Panc1 (cell line): ENCODE data around the gene SAP130. TPM values are rescaled to one million over a fixed set of nuclear protein-coding genes. Genes with fewer than 3 reads are reported as not detected.
A peak's percentile ranks its signal among the peaks of the same experiment; 100 is the strongest.

ENCODE experiments used
- ATAC-seq: fragments of 200-7000 bp; cut with Tn5 transposase; 2 replicates; pipeline ENCODE4 v1.9.1; 2020; ENCODE audit warnings: mild to moderate bottlenecking, moderate library complexity
- BruUV-seq: library from RNA; stranded (reverse); fragments of 400-500 nt; replicated peaks from 2 replicates; lab custom pipeline; 2021; lab: Mats Ljungman, UMichigan
- CTCF ChIA-PET: fragments of 300-600 bp; sonication (Branson Sonifier 250); formaldehyde crosslinking; loops from one replicate; lab custom pipeline; 2022; ENCODE audit warnings: antibody characterized with exemption; lab: Charles Lee
- POLR2A ChIA-PET: fragments of 300-600 bp; sonication (Branson Sonifier 250); formaldehyde crosslinking; loops from one replicate; lab custom pipeline; 2022; ENCODE audit warnings: antibody characterized with exemption; lab: Charles Lee
- DNase-seq: peaks from one replicate; pipeline ENCODE4 v3.0.0-alpha.2; 2010; ENCODE audit warnings: low read depth, low spot score
- H3K27ac ChIP-seq: 2 replicates; pipeline ENCODE4 v1.5.1; 2011; ENCODE audit warnings: mild to moderate bottlenecking, low read length, inconsistent platforms
- H3K27me3 ChIP-seq: fragments of 200-500 bp; sonication (Bioruptor generic); 2 replicates; pipeline ENCODE4 v1.6.0; 2014; ENCODE audit warnings: low read length, inconsistent platforms; ENCODE audit not compliant: control insufficient read depth, insufficient read depth
- H3K36me3 ChIP-seq: fragments of 200-500 bp; sonication (Bioruptor generic); 2 replicates; pipeline ENCODE4 v1.5.1; 2014; ENCODE audit warnings: inconsistent platforms, mild to moderate bottlenecking, low read length, moderate library complexity; ENCODE audit not compliant: control insufficient read depth, insufficient read depth
- H3K4me1 ChIP-seq: 2 replicates; pipeline ENCODE4 v1.5.1; 2011; ENCODE audit warnings: inconsistent platforms, mild to moderate bottlenecking, low read length, moderate library complexity; ENCODE audit not compliant: control insufficient read depth, insufficient read depth
- H3K4me3 ChIP-seq, 2 experiments: 2 replicates each; pipeline ENCODE4 v1.5.1; 2011 to 2012; ENCODE audit warnings: low read depth in 2 of 2, low read length in 2 of 2, mild to moderate bottlenecking in 2 of 2, inconsistent platforms in 1 of 2, moderate library complexity in 1 of 2
- H3K9me3 ChIP-seq: fragments of 200-500 bp; sonication (Bioruptor generic); 2 replicates; pipeline ENCODE4 v1.5.1; 2014; ENCODE audit warnings: low read depth, mild to moderate bottlenecking, inconsistent platforms, low read length, moderate library complexity; ENCODE audit not compliant: control insufficient read depth, insufficient read depth
- POLR2AphosphoS5 ChIP-seq: IDR thresholded peaks from 2 replicates; pipeline ENCODE4 v1.6.1; 2012; ENCODE audit warnings: mild to moderate bottlenecking, low read depth, low read length, moderate library complexity
- SIN3A ChIP-seq: IDR thresholded peaks from 2 replicates; pipeline ENCODE4 v1.6.1; 2012; ENCODE audit warnings: low read depth, mild to moderate bottlenecking, low read length, moderate library complexity, borderline replicate concordance; ENCODE audit not compliant: insufficient read depth
- TCF7L2 ChIP-seq: IDR thresholded peaks from 2 replicates; pipeline ENCODE4 v1.6.1; 2011; ENCODE audit warnings: mild to moderate bottlenecking, low read depth, low read length, inconsistent platforms
- in situ Hi-C: cut with HindIII; loops from 2 replicates; pipeline ENCODE4 v1.10.0; 2016; ENCODE audit warnings: low sequenced_read_pairs, low pct_unique_long_range_greater_than_20kb
- intact Hi-C: fragments of 100-400 bp; cut with micrococcal nuclease; formaldehyde crosslinking; loops from one replicate; pipeline ENCODE4 v1.10.0; 2022; ENCODE audit not compliant: unreplicated experiment
- total RNA-seq: library from RNA; stranded (reverse); gene quantifications from one replicate; pipeline ENCODE4 v1.2.1, GENCODE V29; 2021; ENCODE audit not compliant: unreplicated experiment
- TF ChIP-seq, protein P1 (sequence below): fragments of 450-650 bp; IDR thresholded peaks from 2 replicates; pipeline ENCODE4 v1.5.1; 2017; ENCODE audit warnings: mild to moderate bottlenecking
- TF ChIP-seq, protein P2 (sequence below), 2 experiments: IDR thresholded peaks; 2 replicates each; pipeline ENCODE4 v1.6.1; 2011 to 2012; ENCODE audit warnings: low read depth in 2 of 2, control low read depth in 1 of 2, low read length in 1 of 2, mild to moderate bottlenecking in 1 of 2, moderate library complexity in 1 of 2; ENCODE audit not compliant: insufficient read depth in 1 of 2

Gene SAP130
- total RNA-seq, 1 experiment from 2014 or later, result 34.6 TPM

DNA sequence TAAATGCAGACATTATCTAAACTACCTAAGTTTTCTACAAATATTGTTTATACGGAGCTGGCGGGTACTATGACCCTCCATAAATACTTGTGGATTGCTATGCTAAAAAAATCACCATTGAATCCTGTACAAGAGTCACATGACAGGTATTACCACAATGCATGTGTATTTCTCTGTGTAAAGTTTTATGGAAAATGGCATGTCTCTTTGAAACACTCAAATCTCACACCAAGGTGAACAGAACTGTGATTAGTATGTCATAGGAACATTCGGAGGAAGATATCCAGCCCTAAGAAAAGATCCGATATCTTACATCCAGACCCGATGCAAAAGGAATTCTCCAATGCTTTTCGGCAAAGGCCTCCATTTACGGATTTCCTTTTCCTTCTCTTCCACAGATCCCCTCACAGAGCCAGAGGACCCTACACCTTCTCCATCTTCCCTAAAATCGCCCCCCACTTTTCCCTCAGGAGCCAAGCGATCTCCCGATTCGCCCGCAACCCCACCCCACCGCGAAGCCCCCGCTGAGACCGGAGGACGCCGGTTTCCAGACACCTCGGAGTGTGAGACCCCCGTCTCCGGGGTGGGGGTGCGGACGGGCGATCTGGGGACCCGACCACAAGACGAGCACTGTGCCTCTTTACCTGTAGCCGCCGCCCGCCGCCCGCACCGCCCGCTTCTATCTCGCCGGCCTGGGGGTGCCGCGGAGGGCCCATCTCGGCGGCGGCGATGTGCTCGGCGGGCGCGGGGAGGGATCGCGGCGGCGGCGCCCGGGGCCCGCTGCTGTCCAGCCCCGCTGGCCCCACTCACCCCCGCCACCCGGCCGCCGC, 1.2 kb downstream of the SAP130 start:
- BruUV-seq, result no TSS peak
- intact Hi-C loops (no loop called here), in situ Hi-C loops (no loop called here)
- TF ChIP-seq SIN3A, result no peak
- TF ChIP-seq POLR2AphosphoS5, result no peak
- no peak for TF ChIP-seq TCF7L2
- TF ChIP-seq, protein P1, sequence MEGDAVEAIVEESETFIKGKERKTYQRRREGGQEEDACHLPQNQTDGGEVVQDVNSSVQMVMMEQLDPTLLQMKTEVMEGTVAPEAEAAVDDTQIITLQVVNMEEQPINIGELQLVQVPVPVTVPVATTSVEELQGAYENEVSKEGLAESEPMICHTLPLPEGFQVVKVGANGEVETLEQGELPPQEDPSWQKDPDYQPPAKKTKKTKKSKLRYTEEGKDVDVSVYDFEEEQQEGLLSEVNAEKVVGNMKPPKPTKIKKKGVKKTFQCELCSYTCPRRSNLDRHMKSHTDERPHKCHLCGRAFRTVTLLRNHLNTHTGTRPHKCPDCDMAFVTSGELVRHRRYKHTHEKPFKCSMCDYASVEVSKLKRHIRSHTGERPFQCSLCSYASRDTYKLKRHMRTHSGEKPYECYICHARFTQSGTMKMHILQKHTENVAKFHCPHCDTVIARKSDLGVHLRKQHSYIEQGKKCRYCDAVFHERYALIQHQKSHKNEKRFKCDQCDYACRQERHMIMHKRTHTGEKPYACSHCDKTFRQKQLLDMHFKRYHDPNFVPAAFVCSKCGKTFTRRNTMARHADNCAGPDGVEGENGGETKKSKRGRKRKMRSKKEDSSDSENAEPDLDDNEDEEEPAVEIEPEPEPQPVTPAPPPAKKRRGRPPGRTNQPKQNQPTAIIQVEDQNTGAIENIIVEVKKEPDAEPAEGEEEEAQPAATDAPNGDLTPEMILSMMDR, result no peak
- TF ChIP-seq, protein P2, sequence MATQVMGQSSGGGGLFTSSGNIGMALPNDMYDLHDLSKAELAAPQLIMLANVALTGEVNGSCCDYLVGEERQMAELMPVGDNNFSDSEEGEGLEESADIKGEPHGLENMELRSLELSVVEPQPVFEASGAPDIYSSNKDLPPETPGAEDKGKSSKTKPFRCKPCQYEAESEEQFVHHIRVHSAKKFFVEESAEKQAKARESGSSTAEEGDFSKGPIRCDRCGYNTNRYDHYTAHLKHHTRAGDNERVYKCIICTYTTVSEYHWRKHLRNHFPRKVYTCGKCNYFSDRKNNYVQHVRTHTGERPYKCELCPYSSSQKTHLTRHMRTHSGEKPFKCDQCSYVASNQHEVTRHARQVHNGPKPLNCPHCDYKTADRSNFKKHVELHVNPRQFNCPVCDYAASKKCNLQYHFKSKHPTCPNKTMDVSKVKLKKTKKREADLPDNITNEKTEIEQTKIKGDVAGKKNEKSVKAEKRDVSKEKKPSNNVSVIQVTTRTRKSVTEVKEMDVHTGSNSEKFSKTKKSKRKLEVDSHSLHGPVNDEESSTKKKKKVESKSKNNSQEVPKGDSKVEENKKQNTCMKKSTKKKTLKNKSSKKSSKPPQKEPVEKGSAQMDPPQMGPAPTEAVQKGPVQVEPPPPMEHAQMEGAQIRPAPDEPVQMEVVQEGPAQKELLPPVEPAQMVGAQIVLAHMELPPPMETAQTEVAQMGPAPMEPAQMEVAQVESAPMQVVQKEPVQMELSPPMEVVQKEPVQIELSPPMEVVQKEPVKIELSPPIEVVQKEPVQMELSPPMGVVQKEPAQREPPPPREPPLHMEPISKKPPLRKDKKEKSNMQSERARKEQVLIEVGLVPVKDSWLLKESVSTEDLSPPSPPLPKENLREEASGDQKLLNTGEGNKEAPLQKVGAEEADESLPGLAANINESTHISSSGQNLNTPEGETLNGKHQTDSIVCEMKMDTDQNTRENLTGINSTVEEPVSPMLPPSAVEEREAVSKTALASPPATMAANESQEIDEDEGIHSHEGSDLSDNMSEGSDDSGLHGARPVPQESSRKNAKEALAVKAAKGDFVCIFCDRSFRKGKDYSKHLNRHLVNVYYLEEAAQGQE (IDR thresholded peaks at IDR 0.05; ENCODE audit: insufficient read depth in 1 of 2, low read depth in 2 of 2, low read length in 1 of 2), result no peak
- H3K27ac ChIP-seq, result peak overlapping the region; percentile 81
- H3K4me1 ChIP-seq, result peaks cover 5% of the 10 kb centered on the region; the same call in 1 of the 2 replicates
- no peak for DNase-seq
- no peaks in the 10 kb centered on the region for H3K27me3 ChIP-seq
- ChIA-PET CTCF (no interaction called here), POLR2A (no interaction called here)
- peaks cover 3% of the 10 kb centered on the region for H3K36me3 ChIP-seq
- no peaks in the 10 kb centered on the region for H3K9me3 ChIP-seq
- ATAC-seq, result no peak; the same call in 1 of the 2 replicates
- H3K4me3 ChIP-seq, result peak overlapping the region; percentile 77 to 79

DNA sequence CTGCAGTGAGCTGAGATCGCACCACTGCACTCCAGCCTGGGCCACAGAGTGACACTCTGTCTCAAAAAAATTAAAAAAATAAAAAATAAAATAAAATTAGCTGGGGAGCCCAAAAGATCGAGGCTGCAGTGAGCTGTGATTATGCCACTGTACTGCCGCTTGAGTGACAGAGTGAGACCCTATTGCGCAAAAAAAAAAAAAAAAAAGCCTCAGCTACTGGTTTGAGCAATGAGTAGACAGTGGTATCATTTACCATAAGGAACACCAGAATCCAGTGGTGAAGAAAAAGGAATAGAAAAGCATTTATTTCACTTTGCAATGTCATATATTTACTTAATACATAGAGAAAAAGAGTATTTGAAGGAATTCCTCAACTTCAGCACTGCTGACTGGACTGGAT, 3.0 kb downstream of the SAP130 start:
- TF ChIP-seq, protein P2 (IDR thresholded peaks at IDR 0.05; ENCODE audit: insufficient read depth in 1 of 2, low read depth in 2 of 2, low read length in 1 of 2), result no peak
- TF ChIP-seq POLR2AphosphoS5 (no peak), SIN3A (no peak), TCF7L2 (no peak)
- TF ChIP-seq, protein P1, result no peak
- H3K4me3 ChIP-seq, result no peak overlapping the region
- POLR2A ChIA-PET, result no interaction called here
- no peaks in the 10 kb centered on the region for H3K9me3 ChIP-seq
- H3K36me3 ChIP-seq, result peaks cover 3% of the 10 kb centered on the region
- no peak for ATAC-seq
- H3K4me1 ChIP-seq, result peaks cover 5% of the 10 kb centered on the region; the same call in 1 of the 2 replicates
- in situ Hi-C loops, result no loop called here
- no peaks in the 10 kb centered on the region for H3K27me3 ChIP-seq
- intact Hi-C loops, result no loop called here
- H3K27ac ChIP-seq, result no peak overlapping the region
- BruUV-seq, result no TSS peak
- CTCF ChIA-PET, result interaction anchor here (0.5 to 0.6 kb wide), 2 partner anchors 29 to 57 kb away, joined by 3 to 6 read pairs; no protein-coding TSS in a partner anchor
- no peak for DNase-seq
